ENCODE measurements around the gene TAS2R60. TPM values are rescaled to one million over a fixed set of nuclear protein-coding genes. Genes with fewer than 3 reads are reported as not detected.
"Not testable (repeated sequence)": the region's sequence is repeated elsewhere in the genome, so short reads cannot be mapped to it uniquely, and the experiment has no call there.

Gene TAS2R60, protein sequence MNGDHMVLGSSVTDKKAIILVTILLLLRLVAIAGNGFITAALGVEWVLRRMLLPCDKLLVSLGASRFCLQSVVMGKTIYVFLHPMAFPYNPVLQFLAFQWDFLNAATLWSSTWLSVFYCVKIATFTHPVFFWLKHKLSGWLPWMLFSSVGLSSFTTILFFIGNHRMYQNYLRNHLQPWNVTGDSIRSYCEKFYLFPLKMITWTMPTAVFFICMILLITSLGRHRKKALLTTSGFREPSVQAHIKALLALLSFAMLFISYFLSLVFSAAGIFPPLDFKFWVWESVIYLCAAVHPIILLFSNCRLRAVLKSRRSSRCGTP
- total RNA-seq: 0.38 TPM

GRCh38 chr7:143443153-143443552 is at the start of gene TAS2R60:
Gene TAS2R60 (plus strand): TSS chr7:143443453. CDS start chr7:143443453, 0 bp downstream.
- ATAC-seq (no peak), DNase-seq (ENCODE audit: low spot score) (no peak)

DNA sequence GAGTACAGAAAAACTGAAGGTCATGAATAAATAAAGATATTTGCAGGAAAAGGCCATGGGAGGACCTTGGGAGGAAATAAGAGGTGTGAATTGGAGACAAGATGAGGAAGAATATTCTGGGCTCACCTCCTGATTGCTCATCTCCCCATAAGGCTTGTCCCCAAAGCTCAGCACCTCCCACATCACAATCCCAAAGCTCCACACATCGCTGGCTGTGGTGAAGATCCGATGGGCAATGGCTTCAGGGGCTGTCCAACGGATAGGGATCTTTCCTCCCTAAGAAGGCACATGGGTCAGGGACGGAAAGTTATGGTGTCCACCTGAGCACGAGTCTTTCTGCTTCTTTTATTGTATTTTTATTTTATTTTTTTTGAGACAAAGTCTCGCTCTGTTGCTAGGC is 49.2 kb upstream of the TAS2R60 start:
- DNase-seq (ENCODE audit: low spot score): no peak
- ATAC-seq: no peak

DNA sequence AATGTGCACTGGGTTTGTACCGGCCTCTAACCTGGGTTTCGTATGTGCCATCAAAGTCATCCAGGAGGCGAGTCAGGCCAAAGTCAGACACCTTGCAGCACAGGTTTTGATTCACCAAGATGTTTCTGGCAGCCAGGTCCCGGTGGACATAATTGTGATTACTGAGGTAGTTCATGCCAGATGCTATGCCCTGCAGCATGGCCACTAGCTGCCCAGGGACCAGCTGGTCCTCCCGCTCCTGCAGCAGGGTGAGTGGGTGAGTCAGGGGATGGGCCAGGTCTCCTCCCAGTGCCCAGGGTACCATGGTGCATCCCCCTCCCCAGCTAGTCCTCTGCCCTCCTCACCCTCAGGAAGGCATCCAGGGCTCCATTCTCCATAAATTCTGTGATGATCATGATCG is 48.5 kb upstream of the TAS2R60 start:
- ATAC-seq (no peak), DNase-seq (ENCODE audit: low spot score) (no peak)

DNA sequence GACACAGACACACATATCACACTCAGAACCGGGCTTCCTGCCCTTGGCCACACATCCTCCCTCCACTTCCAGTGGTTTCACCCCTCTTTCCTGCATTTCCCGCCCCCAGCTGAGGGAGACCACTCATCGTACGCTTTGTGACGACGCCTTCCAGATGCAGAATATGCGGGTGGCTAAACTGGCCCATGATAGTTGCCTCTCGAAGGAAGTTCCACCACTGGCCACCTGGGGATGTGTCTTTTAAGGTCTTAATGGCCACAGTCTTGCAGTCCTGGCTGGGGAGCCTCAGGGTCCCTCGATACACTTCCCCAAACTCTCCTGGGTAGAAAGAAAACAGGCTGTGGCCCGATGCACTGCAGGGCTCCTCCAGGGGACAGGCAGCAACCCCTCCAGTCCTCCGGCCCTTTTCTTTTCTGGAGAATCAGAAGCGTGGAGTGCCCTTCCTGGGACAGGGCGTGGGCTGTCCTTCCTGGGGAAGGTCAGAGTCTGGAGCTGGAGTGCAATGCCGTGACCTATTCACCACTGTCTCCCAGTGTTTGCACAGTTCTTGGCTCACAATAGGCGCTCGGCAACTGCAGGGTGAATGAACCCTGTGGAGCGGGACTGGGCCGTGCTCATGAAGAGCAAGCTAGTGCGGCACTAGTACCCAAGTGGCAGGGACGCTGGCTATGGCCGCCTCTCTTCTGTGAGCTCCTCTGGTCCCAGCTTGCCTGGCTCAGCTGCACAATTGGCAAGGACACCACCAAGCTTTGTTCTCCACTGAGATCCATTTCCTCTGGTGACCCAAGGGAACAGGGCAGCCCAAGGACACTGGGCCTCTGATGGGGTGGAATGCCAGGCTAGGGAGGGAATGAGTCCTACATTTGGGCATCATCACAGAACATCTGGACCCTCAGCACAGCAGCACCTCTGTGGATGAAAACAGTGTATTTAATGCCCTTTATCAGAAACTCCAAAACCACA is 47.8 kb upstream of the TAS2R60 start:
- DNase-seq (ENCODE audit: low spot score): peak; percentile 95

DNA sequence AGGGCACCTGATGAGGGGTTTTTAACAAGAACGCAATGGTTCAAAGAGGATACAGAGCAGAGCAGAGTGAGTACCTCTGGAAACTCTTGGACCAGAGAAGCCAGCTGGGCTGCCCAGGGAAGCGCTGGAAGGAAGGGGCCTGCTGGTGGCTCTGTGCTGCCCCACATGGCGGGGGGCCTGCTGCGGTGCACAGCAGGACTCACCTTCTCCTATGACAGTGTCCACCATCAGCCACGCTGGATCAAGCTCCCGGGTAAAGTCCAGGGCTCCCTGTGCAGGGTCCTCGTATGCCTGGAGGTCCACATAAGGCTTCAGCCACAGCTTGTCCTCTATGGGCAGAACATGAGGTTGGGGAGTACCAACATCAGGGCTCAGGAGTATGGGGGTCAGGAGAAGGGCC is 47.1 kb upstream of the TAS2R60 start:
- DNase-seq (ENCODE audit: low spot score): no peak
- peak; percentile 1 for ATAC-seq

More for the DNA sequence above, 47.8 kb upstream of the TAS2R60 start:
- peak; percentile 75 for ATAC-seq

DNA sequence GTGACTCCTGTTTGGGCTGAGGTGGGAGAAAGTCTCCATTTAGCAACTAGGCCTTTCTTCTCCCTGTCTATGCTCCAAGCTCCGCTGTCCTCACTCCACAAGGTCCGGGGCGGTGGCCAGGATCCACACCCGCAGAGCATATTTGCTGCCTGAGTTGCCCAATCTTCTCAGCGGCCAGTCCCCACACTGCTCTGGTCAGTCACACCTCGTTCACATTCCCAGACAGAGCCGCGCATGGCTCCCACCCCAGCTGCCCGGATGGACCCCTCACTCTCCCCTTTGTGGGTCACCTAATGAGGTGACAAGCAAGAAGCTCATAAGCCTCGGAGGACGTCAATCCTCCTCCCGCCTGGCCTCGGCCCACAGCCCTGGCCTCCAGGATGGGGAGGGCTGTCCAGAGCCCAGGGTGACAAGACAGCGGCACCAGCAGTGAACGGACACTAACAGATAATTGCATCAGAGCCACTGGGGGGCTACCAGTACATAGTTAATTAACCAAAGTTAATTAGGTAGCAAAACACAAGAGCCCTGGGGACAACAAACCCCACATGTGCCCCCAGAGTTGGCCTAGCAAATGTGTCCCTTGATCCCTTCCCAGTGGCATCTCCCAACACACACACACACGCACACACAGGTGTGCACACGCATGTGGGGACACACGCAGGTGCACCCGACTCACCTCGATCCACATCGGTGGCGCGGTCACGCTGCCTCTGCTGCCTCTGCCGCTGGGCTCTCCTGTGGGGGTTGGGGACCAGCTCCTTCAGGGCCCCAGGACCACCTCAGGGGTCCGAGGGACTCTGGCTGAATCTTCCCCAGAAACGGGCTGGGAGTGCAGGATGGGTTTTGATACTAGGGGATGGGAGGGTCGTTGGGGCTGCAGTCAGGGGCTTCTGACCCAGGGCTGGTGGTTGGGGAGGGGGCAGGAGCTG is 46.4 kb upstream of the TAS2R60 start:
- DNase-seq (ENCODE audit: low spot score) (peak; percentile 90), ATAC-seq (peak; percentile 71)

DNA sequence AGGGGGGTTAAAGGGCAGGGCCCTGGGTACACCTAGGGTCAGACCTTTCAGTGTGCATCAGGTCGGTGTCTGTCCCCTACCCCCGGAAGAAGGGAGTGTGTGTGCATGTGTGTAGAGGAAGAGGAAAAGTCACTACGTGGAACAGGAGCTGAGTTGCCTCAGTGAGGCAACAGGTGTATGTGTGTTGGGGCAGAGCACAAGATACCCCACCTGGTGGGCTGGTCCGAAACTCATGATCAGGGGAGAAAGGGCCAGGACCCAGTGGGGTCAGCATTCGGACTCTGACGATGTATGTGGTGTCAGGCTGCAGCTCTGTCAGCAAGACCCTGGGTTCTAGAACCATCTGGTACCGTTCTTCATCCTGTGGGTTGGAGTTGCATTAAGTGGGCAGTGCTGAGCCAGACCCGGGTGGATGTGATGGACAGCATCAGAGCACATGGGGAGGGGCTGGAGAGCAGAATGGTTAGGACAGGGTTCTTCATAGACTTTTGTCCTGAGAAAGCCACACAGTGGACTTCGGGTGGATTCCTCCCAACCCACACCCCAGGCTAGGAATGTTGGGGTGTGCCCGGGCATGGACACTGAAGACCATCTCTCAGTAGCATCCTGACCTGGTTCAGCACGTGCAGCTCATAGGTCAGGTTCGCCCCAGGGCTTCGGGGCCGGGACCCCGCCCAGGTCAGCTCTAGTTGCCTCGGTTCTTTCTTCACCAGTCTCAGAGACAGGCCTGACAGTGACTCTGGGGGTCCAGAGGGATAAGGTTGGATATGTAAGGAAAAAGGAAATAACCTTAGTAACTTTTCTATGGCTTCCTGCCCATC is 45.3 kb upstream of the TAS2R60 start:
- DNase-seq (ENCODE audit: low spot score) (no peak), ATAC-seq (no peak)

DNA sequence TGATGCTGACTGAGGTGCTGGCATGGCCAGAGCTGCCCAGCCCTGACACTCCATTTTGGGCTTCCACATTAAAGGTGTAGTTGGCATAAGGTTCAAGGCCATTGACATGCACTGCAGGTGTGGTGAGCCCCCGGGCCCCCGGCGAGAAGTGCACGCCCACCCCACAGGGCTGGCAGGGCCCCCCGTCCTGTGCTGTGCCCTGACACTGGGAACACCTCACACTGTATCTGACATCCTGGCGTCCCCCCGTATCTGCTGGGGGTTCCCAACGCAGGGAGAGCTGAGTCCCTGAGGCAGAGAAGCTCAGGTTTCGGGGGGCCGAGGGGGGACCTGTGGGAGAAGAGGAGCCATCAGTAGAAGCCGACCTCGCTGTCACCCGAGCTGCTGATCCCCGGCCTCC is 44.6 kb upstream of the TAS2R60 start:
- DNase-seq (ENCODE audit: low spot score) (no peak), ATAC-seq (no peak)

DNA sequence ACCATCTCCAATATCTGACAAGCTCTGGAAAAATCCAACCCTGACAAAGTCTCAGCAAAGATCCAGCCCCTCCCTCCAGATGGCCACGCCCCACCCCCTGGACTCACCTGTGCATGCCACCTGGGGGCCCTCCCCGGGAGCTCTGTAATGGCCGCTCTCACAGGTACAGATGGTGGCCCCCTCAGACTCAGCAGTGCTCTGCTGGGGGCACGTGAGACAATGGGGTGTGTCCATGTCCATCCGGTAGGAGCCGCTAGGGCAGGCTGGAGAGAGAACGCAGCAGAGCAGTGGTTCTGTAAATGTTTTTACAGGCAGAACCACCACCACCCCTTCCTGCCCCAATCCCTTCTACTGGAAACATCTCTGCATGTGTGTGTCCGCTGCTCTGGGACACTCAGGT is 44.1 kb upstream of the TAS2R60 start:
- ATAC-seq (no peak), DNase-seq (ENCODE audit: low spot score) (no peak)

DNA sequence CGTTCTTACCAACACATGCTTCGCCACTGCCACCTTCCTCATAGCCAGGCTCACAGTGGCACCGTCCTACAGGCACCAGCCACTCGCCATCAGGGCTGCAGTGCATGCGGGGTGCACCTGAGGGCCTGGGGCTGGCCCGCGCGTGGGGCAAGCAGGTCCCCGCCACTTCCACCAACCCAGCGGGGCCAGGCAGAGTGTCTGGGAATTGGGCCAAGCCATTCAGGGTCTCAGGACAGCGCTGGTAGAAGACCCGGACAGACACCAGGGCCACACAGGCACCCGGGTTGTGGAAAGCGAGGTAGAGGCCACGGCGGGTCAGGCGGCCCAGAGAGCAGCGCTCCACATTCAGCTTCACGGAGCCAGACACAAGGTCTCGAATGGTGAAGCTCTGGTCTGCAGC is 43.6 kb upstream of the TAS2R60 start:
- ATAC-seq (no peak), DNase-seq (ENCODE audit: low spot score) (no peak)

- ATAC-seq (no peak), DNase-seq (ENCODE audit: low spot score) (no peak)
These were observed 42.0 kb upstream of the TAS2R60 start for GRCh38 chr7:143401265-143401664.

GRCh38 chr7:143402233-143402632 is 41.0 kb upstream of the TAS2R60 start:
- peak; percentile 84 for ATAC-seq
- DNase-seq (ENCODE audit: low spot score): not testable (repeated sequence)

- DNase-seq (ENCODE audit: low spot score) (no peak), ATAC-seq (no peak)
These were observed 37.9 kb upstream of the TAS2R60 start for GRCh38 chr7:143405173-143406001.

DNA sequence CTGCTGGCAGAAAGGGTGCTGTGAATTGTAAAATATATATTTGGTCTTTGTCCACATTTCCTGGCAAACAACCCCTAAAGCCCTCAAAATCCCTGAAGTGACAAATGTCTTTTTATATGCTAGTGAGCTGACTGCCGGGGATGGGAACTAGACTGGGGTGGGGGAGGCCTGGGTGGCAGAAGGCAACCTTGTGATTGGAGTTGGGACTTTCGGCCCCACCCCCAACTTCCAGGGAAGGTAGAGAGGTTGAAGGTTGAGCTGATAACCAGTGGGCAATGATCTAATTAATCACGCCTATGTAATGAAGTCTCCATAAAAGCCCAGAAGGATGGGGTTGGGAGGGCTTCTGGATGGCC is 37.3 kb upstream of the TAS2R60 start:
- DNase-seq (ENCODE audit: low spot score) (peak; percentile 43), ATAC-seq (no peak)

- DNase-seq (ENCODE audit: low spot score): peak; percentile 34
- peak; percentile 32 for ATAC-seq
These were observed 35.7 kb upstream of the TAS2R60 start for GRCh38 chr7:143407287-143408251.

- ATAC-seq (peak; percentile 80), DNase-seq (ENCODE audit: low spot score) (peak; percentile 73)
These were observed 35.0 kb upstream of the TAS2R60 start for GRCh38 chr7:143408252-143408685.

DNA sequence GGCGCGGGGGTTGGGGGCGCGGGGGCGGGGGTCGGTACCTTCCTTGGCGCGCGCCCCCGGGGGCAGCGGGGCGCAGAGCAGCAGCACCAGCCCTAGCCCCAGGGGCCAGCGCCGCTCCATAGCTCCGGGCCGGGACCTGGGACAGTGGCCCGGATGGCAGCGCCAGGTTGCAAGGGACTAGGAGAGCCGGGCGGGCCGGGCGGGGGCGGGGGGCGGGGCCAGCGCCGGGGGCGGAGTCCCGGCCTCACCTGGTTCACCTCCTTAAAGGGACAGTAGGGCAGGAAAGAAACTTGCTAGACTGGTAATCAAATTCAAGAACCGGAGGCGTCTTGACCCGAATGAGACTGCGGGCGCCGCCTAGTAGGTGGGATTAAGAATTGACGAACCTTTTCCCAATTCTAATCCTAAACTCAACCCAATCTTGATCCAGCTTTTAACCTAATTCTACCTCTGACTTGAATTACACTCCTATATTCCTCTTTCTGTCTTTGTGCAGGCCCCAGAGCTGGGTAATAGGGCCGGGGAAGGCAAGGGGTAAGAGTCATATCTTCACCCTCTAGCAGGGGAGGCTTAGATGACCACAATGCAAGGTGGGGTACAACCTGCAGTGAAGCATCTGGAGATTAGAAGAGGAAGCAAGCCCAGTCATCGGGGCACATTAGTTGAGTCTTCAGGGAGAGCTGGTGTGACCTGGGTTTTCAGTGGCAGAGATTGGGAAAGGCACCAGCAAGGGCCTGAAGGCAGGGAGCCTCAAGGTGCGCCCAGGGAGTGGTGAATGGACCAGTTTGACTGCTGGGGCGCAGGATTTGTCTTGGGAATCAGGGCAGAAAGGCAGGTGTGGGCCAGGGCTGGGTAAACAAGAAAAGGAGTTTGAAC is 34.3 kb upstream of the TAS2R60 start, which contains the start of gene EPHA1:
TSS of gene EPHA1 (minus strand) at position 171 of the 876 bp plus-strand sequence. CDS start at position 120, 51 bp downstream.
- DNase-seq (ENCODE audit: low spot score): peak; percentile 80
- peak; percentile 89 for ATAC-seq

All from left lobe of liver (tissue), 2 donors.